Stimulated activated CD4-positive, alpha-beta T cell treated with anti-CD3 and anti-CD28 coated beads, Interleukin-2, amount 100 ng/mL, for 4 hours (primary cell): ENCODE results near the gene COA1.
"Not testable (repeated sequence)": the region's sequence is repeated elsewhere in the genome, so short reads cannot be mapped to it uniquely, and the experiment has no call there.

Source experiments
- DNase-seq: peaks from one replicate; pipeline ENCODE4 v3.0.0-alpha.2; 2020; ENCODE audit warnings: low read depth

Gene COA1

DNA sequence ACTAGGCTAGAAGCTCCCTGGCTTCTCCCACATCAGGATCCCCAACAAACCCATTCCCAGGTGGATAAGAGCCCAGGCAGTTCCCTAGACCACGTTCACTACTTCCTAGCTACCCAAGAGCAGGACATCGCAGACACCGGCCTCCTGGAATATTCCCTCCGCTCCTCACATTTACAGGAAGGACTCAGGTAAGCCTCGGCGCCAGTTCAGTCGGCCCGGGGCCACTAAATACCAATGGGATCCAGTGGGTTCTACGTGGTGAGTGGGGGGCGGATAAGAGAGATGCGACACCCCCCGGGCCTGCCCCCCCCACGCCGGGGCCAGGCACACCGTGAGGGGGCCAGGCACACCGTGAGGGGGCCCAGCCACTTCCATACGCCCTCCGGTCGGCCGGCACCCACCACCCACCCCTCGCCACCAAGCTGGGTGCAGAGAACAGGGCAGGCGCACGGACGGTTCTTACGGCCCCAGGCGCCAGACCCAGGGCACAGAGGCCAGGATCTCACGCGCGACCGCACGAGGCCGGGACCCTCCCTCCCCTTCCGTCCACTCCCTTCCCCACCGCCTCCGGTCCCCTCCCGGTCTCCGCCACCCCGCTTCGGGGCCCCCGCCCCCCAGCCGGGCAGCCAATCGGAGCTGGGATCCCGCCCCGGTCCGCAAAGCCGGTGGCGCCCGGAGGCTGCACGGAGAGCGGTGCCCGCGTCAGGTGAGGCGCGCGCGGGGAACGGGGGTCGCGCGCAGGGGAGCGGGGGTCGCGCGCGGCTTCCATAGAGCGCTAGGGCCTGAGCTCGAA lies 28.9 kb upstream of the COA1 start, which contains the start of gene BLVRA:
Gene BLVRA, plus strand, starts transcription at position 652 of the 793 bp plus-strand sequence. CDS start 12,479 bp downstream, outside the sequence.
- peak; percentile 48 for DNase-seq

GRCh38 chr7:43757073-43757720 lies 27.9 kb upstream of the COA1 start:
- DNase-seq: no peak

- no peak for DNase-seq
These were observed 27.2 kb upstream of the COA1 start for GRCh38 chr7:43756368-43757072.

- DNase-seq: no peak
These were observed 25.3 kb upstream of the COA1 start for GRCh38 chr7:43754596-43754995.

DNA sequence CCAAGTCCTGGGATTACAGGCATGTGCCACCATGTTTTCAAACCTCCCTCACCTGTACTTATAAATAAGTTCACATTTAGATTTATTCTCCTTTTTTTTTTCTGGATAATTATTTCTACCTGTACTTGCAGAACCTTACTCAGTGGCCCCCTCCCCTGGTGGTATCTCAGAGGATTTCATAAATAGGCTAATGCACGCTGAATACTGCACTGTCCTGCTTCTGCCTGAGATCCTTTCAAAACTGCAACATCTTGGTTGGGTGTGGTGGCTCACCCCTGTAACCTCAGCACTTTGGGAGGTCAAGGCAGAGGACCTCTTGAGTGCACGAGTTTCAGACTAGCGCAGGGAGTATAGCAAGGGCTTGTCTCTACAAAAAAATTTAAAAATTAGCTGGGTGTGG lies 24.5 kb upstream of the COA1 start:
- no peak for DNase-seq

DNA sequence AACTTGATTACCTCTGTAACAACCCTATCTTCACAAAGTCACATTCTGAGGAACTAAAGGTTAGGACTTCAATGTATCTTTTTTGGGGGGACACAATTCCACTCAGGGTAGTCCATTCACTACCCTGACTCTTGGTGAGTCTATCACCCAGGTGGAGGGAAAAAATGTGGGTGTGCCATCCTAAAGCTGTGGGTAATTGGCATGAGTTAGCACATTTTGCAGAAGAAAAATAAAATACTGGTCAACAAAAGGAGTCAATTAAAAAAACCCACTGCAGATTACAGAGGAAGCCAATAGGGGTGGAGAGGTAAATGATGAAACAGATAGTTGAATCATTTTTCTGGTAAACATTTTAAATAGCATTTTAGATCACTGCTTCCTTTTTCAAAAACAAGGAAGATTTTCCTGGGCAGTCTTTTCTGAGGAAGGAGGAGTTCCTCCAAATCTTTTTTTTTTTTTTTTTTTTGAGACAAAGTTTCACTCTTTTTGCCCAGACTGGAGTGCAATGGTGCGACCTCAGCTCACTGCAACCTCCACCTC lies 24.0 kb upstream of the COA1 start:
- no peak for DNase-seq

DNA sequence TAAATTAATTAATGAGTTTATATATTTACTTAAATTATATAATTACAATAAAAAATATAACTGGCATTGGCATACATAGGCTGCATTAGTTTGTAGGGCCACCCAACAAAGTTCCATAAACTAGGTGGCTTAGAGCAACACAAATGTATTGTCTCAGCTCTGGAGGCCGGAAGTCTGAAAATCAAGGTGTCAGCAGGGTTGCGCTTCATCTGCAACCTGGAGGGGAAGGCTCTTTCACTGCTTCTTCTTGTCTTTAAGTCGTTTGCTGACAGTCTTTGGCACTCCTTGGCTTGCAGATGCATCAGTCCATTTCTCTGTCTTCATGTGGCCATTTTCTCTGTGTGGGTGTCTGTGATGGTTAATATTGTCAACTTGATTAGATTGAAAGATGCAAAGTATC lies 23.1 kb upstream of the COA1 start:
- DNase-seq: no peak

- DNase-seq: no peak
These were observed 20.9 kb upstream of the COA1 start for GRCh38 chr7:43750016-43750887.

- no peak for DNase-seq
These were observed 20.1 kb upstream of the COA1 start for GRCh38 chr7:43749383-43749940.

- DNase-seq: no peak
These were observed 18.2 kb upstream of the COA1 start for GRCh38 chr7:43747328-43748105.

DNA sequence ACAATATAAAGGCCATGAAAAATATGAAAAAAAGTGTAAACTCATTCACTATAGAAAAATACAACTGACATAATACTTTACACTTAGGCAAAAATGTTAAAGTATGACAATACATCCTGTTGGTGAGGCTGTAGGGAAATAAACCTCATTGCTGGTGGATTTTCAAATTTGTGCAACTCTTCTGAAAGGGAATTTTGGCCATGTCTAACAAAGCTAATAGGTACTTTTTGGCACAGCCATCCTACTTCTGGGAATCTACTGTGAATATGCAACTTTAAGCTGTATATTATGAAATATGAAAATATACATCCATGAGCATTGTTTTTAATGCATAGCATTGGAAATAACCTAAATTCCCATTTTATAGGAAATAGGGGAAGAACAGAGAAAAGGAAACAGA lies 13.4 kb upstream of the COA1 start:
- DNase-seq: no peak

- DNase-seq: no peak
These were observed 8.3 kb upstream of the COA1 start for GRCh38 chr7:43737467-43738127.

GRCh38 chr7:43735802-43736603 lies 6.7 kb upstream of the COA1 start:
- no peak for DNase-seq

DNA sequence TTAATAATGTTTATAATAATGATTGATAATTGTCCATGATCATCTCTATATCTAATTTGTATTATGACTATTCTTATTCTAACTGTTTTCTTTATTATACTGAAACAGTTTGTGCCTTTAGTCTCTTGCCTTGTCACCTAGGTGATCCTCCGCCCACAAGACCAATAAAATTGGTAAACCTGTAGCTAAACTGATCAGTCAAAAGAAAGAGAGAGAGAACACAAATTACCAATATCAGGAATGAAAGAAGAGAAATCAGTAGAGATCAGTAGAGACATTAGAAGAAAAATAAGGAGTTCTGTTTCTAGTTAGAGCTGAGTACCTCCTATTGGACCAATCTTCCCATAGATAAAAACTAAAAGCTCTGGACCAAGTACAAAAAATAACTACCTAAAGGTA lies 6.1 kb upstream of the COA1 start:
- DNase-seq: no peak

DNA sequence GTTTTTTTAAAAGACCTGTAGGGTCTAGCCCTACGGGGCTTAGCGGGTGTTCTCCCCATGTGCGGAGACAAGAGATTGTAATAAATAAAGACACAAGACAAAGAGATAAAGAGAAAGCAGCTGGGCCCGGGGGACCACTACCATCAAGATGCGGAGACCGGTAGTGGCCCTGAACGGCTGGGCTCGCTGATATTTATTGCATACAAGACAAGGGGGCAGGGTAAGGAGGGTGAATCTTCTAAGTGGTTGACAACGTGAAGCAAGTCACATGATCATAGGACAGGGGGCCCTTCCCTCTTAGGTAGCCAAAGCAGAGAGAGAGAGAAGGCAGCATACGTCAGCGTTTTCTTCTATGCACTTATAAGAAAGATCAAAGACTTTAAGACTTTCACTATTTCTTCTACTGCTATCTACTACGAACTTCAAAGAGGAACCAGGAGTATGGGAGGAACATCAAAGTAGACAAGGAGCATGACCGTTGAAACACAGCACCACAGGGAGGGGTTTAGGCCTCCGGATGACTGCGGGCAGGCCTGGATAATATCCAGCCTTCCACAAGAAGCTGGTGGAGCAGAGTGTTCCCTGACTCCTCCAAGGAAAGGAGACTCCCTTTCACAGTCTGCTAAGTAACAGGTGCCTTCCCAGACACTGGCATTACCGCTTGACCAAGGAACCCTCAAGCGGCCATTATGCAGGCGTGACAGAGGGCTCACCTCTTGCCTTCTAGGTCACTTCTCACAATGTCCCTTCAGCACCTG lies 5.4 kb upstream of the COA1 start:
- DNase-seq: not testable (repeated sequence)

- DNase-seq: not testable (repeated sequence)
These were observed 2.2 kb upstream of the COA1 start for GRCh38 chr7:43731494-43731893.

DNA sequence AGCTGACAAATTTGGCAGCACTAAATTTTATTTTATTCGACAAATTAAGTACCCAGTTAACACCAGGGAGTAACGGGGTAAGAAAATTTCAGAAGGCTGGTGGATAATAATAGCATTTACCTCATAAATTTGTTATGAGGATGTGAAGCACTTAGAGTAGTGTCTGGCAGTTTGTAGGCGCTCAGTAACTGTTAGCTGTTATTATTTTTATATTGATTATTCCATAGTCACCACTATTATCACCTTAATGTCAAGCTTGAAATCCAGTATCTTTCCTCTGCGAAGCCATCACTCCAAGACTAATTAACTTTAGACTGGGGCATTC lies 563 bp upstream of the COA1 start:
- no peak for DNase-seq

- DNase-seq: no peak
These were observed 1.8 kb downstream of the COA1 start for GRCh38 chr7:43727494-43727893.

- DNase-seq: no peak
These were observed 2.3 kb downstream of the COA1 start for GRCh38 chr7:43727003-43727402.
